ENCODE results near the gene WDFY4. TPM values are rescaled to one million over a fixed set of nuclear protein-coding genes. Genes with fewer than 3 reads are reported as not detected.

WDFY4 gene
- total and polyA plus RNA-seq, 4 experiments from 2014 or later: 0.29 to 1.00 (median 0.81) TPM; not detected in 1

DNA sequence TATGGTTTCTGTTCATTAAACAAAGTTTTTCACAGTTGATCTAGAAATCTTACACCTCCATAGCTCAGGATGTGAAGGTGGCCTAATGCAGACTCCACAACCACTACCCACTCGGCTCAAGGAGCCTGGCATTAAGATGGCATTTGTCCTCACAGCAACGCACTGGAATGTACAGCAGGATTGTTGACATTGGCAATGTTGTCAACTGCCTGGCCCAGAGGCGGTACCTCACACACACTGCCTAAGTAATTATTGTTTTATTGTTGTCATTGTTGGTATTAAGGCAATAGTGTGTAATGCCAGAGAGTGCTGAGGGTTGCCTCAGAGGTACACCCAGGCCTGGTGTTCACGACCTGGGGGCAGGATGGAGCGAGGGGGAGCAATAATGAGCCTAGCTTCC lies 216.6 kb downstream of the WDFY4 start:
- ChIA-PET POLR2A (ENCODE audit: partially characterized antibody) (no interaction called here), CTCF (ENCODE audit: partially characterized antibody) (no interaction called here)
- no peaks in the 10 kb centered on the region for H3K4me1 Mint-ChIP-seq
- Histone ChIP-seq H3K4me3 (ENCODE audit: low read length in 2 of 2) (no peak overlapping the region), H3K4me1 (ENCODE audit: insufficient read depth, low read length) (no peaks in the 10 kb centered on the region), H3K27me3 (ENCODE audit: insufficient read depth, low read length) (no peaks in the 10 kb centered on the region), H3K27ac (ENCODE audit: low read depth, low read length) (no peak overlapping the region), H3K9me3 (ENCODE audit: control insufficient read depth in 1 of 2, low read length in 2 of 2) (no peaks in the 10 kb centered on the region), H3K36me3 (ENCODE audit: insufficient read depth, low read length) (no peaks in the 10 kb centered on the region)
- H3K36me3 Mint-ChIP-seq: no peaks in the 10 kb centered on the region
- DNase-seq: no peak
- H3K4me3 Mint-ChIP-seq: no peak overlapping the region
- peaks cover 4 to 5% of the 10 kb centered on the region in 2 donors for H3K27me3 Mint-ChIP-seq
- intact Hi-C loops (cut with micrococcal nuclease): no loop called here
- H3K9me3 Mint-ChIP-seq: peaks cover 0 to 3% (median 0%) of the 10 kb centered on the region in 8 donors
- H3K27ac Mint-ChIP-seq: no peak overlapping the region

DNA sequence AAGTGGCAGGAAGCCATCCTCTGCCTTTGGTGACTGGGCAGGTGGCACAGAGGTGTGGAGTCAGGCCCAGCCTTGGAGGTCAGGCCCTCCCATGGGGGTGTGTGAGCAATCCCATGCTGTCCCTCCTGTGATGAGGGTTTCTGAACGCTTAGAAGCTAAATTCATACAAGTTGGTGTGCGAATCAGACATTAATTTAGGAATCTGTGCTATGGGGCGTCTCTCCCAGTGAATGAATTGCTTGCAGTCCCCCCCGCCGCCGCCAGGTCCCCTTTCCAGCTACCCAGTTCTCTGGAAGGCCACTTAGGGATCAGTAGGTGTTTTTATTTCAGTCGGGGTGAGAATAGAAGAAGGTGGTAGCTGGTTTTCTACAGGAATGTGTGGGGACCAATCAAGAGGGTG lies 217.4 kb downstream of the WDFY4 start:
- Mint-ChIP-seq H3K9me3 (peaks cover 0 to 3% (median 0%) of the 10 kb centered on the region in 8 donors), H3K4me1 (no peaks in the 10 kb centered on the region), H3K36me3 (no peaks in the 10 kb centered on the region), H3K27me3 (peaks cover 4 to 5% of the 10 kb centered on the region in 2 donors), H3K27ac (peak overlapping the region in 1 of 7 donors; percentile 1), H3K4me3 (no peak overlapping the region)
- intact Hi-C loops (cut with micrococcal nuclease): no loop called here
- Histone ChIP-seq H3K4me1 (ENCODE audit: insufficient read depth, low read length) (no peaks in the 10 kb centered on the region), H3K4me3 (ENCODE audit: low read length in 2 of 2) (no peak overlapping the region), H3K9me3 (ENCODE audit: control insufficient read depth in 1 of 2, low read length in 2 of 2) (no peaks in the 10 kb centered on the region), H3K27ac (ENCODE audit: low read depth, low read length) (no peak overlapping the region), H3K27me3 (ENCODE audit: insufficient read depth, low read length) (peaks cover 2% of the 10 kb centered on the region), H3K36me3 (ENCODE audit: insufficient read depth, low read length) (no peaks in the 10 kb centered on the region)
- ChIA-PET CTCF (ENCODE audit: partially characterized antibody) (no interaction called here), POLR2A (ENCODE audit: partially characterized antibody) (no interaction called here)
- DNase-seq: no peak

DNA sequence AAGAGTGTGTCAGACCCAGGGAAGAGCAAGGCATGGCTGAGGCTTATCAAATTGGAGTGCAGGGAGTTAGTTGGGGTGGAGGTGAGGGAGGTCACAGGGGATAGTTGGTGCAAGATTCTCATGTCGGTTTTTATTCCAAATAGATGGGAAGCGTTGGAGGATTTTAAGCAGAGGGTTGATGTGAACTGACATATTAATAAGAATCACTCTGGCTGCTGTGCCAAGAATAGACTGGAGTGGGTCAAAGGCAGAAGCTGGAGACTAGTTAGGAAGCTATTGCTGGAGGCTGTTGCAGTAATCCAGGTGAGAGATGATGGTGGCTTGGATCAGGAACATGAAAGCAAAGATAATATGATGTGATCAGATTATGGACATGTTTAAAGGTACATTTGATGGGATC lies 218.5 kb downstream of the WDFY4 start:
- Histone ChIP-seq H3K9me3 (ENCODE audit: control insufficient read depth in 1 of 2, low read length in 2 of 2) (no peaks in the 10 kb centered on the region), H3K27me3 (ENCODE audit: insufficient read depth, low read length) (peaks cover 3% of the 10 kb centered on the region), H3K27ac (ENCODE audit: low read depth, low read length) (no peak overlapping the region), H3K4me1 (ENCODE audit: insufficient read depth, low read length) (no peaks in the 10 kb centered on the region), H3K4me3 (ENCODE audit: low read length in 2 of 2) (no peak overlapping the region), H3K36me3 (ENCODE audit: insufficient read depth, low read length) (no peaks in the 10 kb centered on the region)
- Mint-ChIP-seq H3K4me3 (no peak overlapping the region), H3K4me1 (no peaks in the 10 kb centered on the region), H3K27ac (no peak overlapping the region), H3K36me3 (no peaks in the 10 kb centered on the region), H3K9me3 (peaks cover 0 to 3% (median 0%) of the 10 kb centered on the region in 8 donors), H3K27me3 (peaks cover 4 to 5% of the 10 kb centered on the region in 2 donors)
- CTCF ChIA-PET (ENCODE audit: partially characterized antibody): no interaction called here
- POLR2A ChIA-PET (ENCODE audit: partially characterized antibody): no interaction called here
- intact Hi-C loops (cut with micrococcal nuclease): no loop called here
- DNase-seq: no peak

DNA sequence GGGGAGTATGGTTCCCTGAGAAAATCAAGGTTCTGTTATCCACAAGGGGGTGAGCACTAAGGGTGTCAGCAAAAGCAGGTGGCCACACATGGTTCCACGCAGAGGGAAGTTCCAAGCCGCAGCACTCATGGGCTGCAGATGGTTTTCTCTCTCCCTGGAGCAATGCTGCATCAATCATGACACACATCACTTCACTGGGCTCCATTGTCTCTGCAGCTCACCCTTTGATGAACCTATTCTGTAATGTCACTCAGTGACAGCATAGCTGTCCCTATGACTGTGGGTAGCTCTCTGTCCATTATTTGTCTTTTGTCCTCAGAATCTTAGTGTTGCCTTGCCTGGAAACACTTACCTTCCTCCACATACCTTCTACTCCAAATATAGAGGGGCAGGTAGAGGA lies 220.2 kb downstream of the WDFY4 start:
- no peak for DNase-seq
- peaks cover 3% of the 10 kb centered on the region for H3K27me3 ChIP-seq (ENCODE audit: insufficient read depth, low read length)
- no peaks in the 10 kb centered on the region for H3K4me1 ChIP-seq (ENCODE audit: insufficient read depth, low read length)
- Mint-ChIP-seq H3K36me3 (no peaks in the 10 kb centered on the region), H3K9me3 (peaks cover 0 to 3% (median 0%) of the 10 kb centered on the region in 8 donors), H3K4me3 (no peak overlapping the region), H3K27ac (no peak overlapping the region), H3K27me3 (peaks cover 4 to 5% of the 10 kb centered on the region in 2 donors), H3K4me1 (no peaks in the 10 kb centered on the region)
- ChIA-PET CTCF (ENCODE audit: partially characterized antibody) (no interaction called here), POLR2A (ENCODE audit: partially characterized antibody) (no interaction called here)
- no peak overlapping the region for H3K4me3 ChIP-seq (ENCODE audit: low read length in 2 of 2)
- no peak overlapping the region for H3K27ac ChIP-seq (ENCODE audit: low read depth, low read length)
- no peaks in the 10 kb centered on the region for H3K9me3 ChIP-seq (ENCODE audit: control insufficient read depth in 1 of 2, low read length in 2 of 2)
- intact Hi-C loops (cut with micrococcal nuclease): no loop called here
- H3K36me3 ChIP-seq (ENCODE audit: insufficient read depth, low read length): no peaks in the 10 kb centered on the region

DNA sequence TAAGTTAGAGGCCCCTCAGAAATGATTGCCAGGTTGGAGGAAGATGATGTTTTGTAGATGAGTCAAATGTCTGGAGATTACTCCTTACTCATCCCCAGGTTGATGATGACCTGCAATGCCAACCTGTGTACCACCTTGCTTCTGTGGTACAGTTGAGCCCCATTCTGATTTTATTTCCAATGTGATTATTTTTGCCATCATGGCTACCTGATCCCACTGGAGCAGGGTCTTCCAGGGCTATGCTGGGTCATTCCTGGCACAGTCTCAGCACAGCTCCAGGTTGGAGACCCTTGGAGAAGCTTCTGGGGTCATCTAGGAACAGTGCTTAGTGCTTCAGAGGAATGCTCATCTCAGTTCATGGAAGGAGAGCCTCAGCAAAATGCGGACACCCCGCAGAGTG lies 220.6 kb downstream of the WDFY4 start:
- intact Hi-C loops (cut with micrococcal nuclease): no loop called here
- no peaks in the 10 kb centered on the region for H3K4me1 Mint-ChIP-seq
- peaks cover 3% of the 10 kb centered on the region for H3K27me3 ChIP-seq (ENCODE audit: insufficient read depth, low read length)
- no peak overlapping the region for H3K4me3 Mint-ChIP-seq
- peaks cover 4 to 5% of the 10 kb centered on the region in 2 donors for H3K27me3 Mint-ChIP-seq
- peaks cover 0 to 3% (median 0%) of the 10 kb centered on the region in 8 donors for H3K9me3 Mint-ChIP-seq
- no peaks in the 10 kb centered on the region for H3K36me3 Mint-ChIP-seq
- H3K36me3 ChIP-seq (ENCODE audit: insufficient read depth, low read length): no peaks in the 10 kb centered on the region
- no peak overlapping the region for H3K27ac Mint-ChIP-seq
- no peaks in the 10 kb centered on the region for H3K4me1 ChIP-seq (ENCODE audit: insufficient read depth, low read length)
- H3K27ac ChIP-seq (ENCODE audit: low read depth, low read length): no peak overlapping the region
- H3K4me3 ChIP-seq (ENCODE audit: low read length in 2 of 2): no peak overlapping the region
- no peaks in the 10 kb centered on the region for H3K9me3 ChIP-seq (ENCODE audit: control insufficient read depth in 1 of 2, low read length in 2 of 2)
- CTCF ChIA-PET (ENCODE audit: partially characterized antibody): no interaction called here
- POLR2A ChIA-PET (ENCODE audit: partially characterized antibody): no interaction called here
- DNase-seq: no peak

DNA sequence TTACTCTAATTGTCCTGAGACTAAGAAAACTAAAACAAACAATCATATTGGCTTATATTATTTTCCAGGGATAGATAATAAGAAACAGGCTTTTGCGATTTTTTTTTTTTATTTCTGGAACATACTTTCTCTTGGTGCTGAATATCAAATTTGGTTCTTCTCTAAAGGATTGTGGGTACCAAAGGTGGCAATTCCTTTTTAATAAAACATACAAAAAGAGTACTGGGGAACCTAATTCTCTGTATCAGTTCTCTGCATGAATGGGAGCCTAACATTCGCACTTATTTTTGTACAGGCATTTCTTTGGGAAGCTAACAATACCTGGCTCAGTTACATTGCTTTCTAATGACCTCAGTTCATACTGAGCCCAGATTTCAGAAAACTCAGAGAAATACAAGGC lies 222.2 kb downstream of the WDFY4 start:
- ChIA-PET CTCF (ENCODE audit: partially characterized antibody) (no interaction called here), POLR2A (ENCODE audit: partially characterized antibody) (no interaction called here)
- Histone ChIP-seq H3K4me1 (ENCODE audit: insufficient read depth, low read length) (no peaks in the 10 kb centered on the region), H3K9me3 (ENCODE audit: control insufficient read depth in 1 of 2, low read length in 2 of 2) (no peaks in the 10 kb centered on the region), H3K27me3 (ENCODE audit: insufficient read depth, low read length) (peaks cover 3% of the 10 kb centered on the region), H3K36me3 (ENCODE audit: insufficient read depth, low read length) (no peaks in the 10 kb centered on the region), H3K27ac (ENCODE audit: low read depth, low read length) (no peak overlapping the region), H3K4me3 (ENCODE audit: low read length in 2 of 2) (no peak overlapping the region)
- no peaks in the 10 kb centered on the region for H3K36me3 Mint-ChIP-seq
- no peaks in the 10 kb centered on the region for H3K4me1 Mint-ChIP-seq
- intact Hi-C loops (cut with micrococcal nuclease): no loop called here
- H3K27me3 Mint-ChIP-seq: peaks cover 4 to 5% of the 10 kb centered on the region in 2 donors
- peaks cover 0 to 3% (median 0%) of the 10 kb centered on the region in 8 donors for H3K9me3 Mint-ChIP-seq
- no peak overlapping the region for H3K4me3 Mint-ChIP-seq
- no peak for DNase-seq
- no peak overlapping the region for H3K27ac Mint-ChIP-seq

DNA sequence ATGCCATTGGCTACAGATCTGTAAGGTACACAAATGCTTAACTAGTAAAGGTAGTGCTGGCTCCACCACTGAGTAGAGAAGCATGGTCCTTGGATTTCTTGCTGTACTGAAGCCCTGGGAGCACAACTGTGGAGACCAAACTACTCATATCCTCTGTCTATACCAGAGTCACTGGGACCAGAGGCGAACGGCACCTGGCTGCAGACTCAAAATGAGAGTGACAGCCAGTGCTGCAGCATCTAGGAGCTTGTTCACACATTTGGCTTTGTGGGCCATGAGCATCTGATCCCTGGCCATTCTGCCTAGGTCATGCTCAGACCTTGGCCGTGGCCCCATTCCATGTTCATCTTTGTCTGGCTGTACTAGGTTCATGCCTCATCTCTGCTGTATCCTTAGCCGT lies 223.1 kb downstream of the WDFY4 start:
- intact Hi-C loops (cut with micrococcal nuclease): no loop called here
- no peak overlapping the region for H3K4me3 ChIP-seq (ENCODE audit: low read length in 2 of 2)
- H3K27ac Mint-ChIP-seq: no peak overlapping the region
- H3K9me3 ChIP-seq (ENCODE audit: control insufficient read depth in 1 of 2, low read length in 2 of 2): no peaks in the 10 kb centered on the region
- H3K27ac ChIP-seq (ENCODE audit: low read depth, low read length): no peak overlapping the region
- H3K27me3 ChIP-seq (ENCODE audit: insufficient read depth, low read length): peaks cover 3% of the 10 kb centered on the region
- CTCF ChIA-PET (ENCODE audit: partially characterized antibody): no interaction called here
- no peaks in the 10 kb centered on the region for H3K36me3 ChIP-seq (ENCODE audit: insufficient read depth, low read length)
- DNase-seq: no peak
- H3K36me3 Mint-ChIP-seq: no peaks in the 10 kb centered on the region
- peaks cover 4 to 5% of the 10 kb centered on the region in 2 donors for H3K27me3 Mint-ChIP-seq
- POLR2A ChIA-PET (ENCODE audit: partially characterized antibody): no interaction called here
- H3K4me1 Mint-ChIP-seq: no peaks in the 10 kb centered on the region
- H3K9me3 Mint-ChIP-seq: peaks cover 0 to 3% (median 0%) of the 10 kb centered on the region in 8 donors
- H3K4me3 Mint-ChIP-seq: no peak overlapping the region
- no peaks in the 10 kb centered on the region for H3K4me1 ChIP-seq (ENCODE audit: insufficient read depth, low read length)

DNA sequence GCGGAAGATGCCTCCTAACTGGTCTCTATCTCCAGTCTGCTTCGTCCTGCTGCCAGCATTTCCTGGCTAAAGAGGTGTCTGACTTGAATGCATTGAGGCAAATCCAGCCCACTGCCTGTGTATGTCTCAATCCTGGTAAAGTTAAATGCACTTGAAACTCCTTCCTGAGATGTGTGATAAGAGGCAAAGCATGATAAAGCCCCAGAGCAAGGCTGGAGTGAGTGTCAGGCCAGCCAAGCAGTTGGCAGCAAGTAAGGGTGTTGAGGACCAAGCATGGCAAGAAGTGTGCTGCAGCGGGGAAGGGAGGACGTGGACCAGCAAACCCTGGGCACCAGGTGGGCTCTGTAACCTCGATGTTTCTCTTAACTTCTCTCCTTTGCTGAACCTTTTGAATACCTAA lies 225.9 kb downstream of the WDFY4 start:
- no peak for DNase-seq
- ChIA-PET POLR2A (ENCODE audit: partially characterized antibody) (no interaction called here), CTCF (ENCODE audit: partially characterized antibody) (no interaction called here)
- no peak overlapping the region for H3K4me3 ChIP-seq (ENCODE audit: low read length in 2 of 2)
- no peaks in the 10 kb centered on the region for H3K36me3 ChIP-seq (ENCODE audit: insufficient read depth, low read length)
- H3K4me3 Mint-ChIP-seq: no peak overlapping the region
- H3K9me3 ChIP-seq (ENCODE audit: control insufficient read depth in 1 of 2, low read length in 2 of 2): no peaks in the 10 kb centered on the region
- intact Hi-C loops (cut with micrococcal nuclease): no loop called here
- H3K4me1 ChIP-seq (ENCODE audit: insufficient read depth, low read length): no peaks in the 10 kb centered on the region
- H3K36me3 Mint-ChIP-seq: no peaks in the 10 kb centered on the region
- H3K27me3 ChIP-seq (ENCODE audit: insufficient read depth, low read length): peaks cover 3% of the 10 kb centered on the region
- H3K27ac ChIP-seq (ENCODE audit: low read depth, low read length): no peak overlapping the region
- no peak overlapping the region for H3K27ac Mint-ChIP-seq
- peaks cover 3 to 4% of the 10 kb centered on the region in 2 donors for H3K27me3 Mint-ChIP-seq
- peaks cover 0 to 3% (median 0%) of the 10 kb centered on the region in 8 donors for H3K9me3 Mint-ChIP-seq
- no peaks in the 10 kb centered on the region for H3K4me1 Mint-ChIP-seq

Measured in CD4-positive, alpha-beta memory T cell (primary cell).